ENCODE measurements around the gene VEGFA.

VEGFA gene

GRCh38 chr6:43739642-43740091 is 30.3 kb upstream of the VEGFA start:
- no peak for DNase-seq

GRCh38 chr6:43740321-43740960 is 29.6 kb upstream of the VEGFA start:
- DNase-seq: no peak

DNA sequence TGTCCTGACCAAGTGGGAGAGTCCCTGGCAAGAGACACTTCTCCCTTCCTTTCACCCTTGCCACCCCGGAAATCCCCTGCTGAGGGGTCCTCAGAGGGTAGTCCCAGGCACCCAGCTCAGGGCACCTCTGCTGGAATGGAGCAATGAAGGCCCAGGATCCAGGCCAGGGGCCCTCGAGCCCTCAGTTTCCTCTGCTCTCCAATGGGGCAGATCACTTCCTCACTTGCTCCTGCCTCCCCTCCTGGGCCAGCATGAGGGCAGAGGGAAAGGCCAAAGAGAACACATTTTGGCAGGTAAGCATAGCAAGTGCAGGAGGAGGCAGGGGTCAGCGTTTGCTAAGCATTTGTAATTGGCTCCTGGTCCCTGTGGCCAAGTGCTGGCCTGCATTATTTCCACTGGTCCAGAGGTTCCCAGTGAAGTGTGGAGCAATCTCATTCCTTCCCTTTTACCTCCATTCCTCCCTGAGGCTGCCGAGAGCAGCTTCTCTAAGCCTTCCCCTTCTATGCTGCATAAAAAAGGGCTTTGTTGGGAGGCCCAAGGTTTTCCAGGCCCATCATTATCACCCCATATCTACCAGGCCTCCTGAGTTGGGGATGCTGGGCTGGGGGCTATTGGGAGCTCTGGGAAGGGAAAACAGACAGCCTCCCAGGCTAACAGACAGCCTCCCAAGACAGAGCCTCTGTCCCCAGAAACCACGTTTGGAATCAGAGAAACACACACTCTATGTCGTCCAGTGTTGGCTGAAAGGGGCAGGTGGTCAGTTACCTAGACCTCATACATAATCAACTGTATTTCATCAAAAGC is 28.8 kb upstream of the VEGFA start:
- DNase-seq: no peak

DNA sequence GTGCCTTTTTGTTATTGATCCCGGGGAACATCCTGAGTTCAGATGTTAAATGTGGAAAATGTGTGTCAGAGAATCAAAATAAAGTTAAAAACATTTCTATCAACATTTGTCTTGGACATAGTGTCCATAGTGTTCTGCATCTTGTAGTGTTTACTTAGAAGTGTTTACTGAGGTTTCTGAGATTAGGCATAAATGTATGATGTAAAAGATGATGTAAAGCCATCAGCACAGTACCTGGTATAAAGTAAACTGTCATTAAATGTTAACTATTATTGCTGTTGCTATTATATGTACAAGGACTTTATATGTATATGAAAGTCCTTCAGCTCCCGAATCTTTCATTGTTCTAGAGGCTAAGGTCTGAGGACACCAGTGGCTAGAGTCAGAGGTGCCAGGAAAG is 28.2 kb upstream of the VEGFA start:
- no peak for DNase-seq

DNA sequence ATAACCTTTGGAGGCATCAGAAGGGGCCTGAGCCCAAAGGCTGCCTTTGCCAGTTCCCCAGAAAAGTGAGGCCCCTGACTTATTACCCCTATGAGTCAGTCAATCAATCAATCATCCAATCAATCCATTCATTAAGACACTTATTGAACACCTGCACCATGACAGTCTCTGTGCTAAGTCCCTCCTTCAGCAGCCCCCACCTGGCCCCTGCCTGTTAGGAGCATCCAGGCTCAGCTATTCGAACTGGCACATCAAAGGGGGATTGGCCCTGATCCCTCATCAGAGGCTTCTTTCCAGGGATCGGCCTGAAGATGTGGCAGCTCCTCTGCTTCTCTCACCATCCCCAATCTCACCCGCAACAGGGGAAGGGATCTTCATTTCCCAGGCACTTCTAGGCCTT is 27.7 kb upstream of the VEGFA start:
- no peak for DNase-seq

- no peak for DNase-seq
These were observed 26.9 kb upstream of the VEGFA start for GRCh38 chr6:43742931-43743632.

GRCh38 chr6:43743682-43744381 is 26.2 kb upstream of the VEGFA start:
- no peak for DNase-seq

- DNase-seq: no peak
These were observed 25.5 kb upstream of the VEGFA start for GRCh38 chr6:43744491-43744890.

- no peak for DNase-seq
These were observed 24.9 kb upstream of the VEGFA start for GRCh38 chr6:43744931-43745727.

DNA sequence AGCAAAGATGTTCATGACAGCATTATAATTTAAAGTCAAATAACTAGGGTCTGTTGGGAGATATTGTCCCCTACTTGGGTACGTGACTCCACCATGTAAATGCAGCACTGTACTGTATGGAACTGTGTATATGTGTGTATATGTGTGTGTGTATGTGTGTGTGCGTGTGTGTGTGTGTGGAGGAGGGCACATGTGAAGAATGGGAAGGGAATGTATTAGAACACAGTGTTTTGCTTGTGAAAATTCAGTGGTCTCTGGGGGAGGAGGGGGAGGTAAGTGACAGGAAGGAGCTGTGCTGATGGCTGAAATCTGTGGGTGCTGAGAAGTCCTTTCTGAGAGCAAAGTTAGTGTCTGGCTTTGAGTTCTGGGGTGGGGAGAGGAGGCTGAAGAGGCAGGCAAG is 23.9 kb upstream of the VEGFA start:
- no peak for DNase-seq

DNA sequence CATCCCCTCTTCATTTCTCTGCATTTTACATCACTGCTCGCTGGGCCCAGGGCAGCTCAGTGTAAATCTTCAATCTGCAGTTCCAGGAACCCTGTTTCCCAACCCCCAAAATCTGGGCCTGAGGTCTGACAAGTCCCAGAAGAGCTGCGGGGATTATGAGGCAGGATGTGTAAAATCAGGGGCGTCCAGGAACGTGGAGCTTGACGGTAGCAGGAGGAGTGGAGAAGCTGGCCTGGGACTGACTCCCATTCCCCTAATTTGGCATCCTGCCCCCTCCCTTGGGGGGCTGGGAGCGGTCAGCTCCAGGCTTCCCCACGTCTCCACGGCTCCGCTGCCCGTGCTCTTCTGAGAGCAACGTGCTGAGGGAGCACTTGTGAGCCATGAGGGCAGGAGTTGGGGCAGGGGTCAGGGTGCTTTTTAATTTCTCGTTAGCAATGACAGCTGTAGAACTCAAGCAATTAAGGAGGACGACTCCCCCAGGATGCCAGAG is 23.4 kb upstream of the VEGFA start:
- no peak for DNase-seq

DNA sequence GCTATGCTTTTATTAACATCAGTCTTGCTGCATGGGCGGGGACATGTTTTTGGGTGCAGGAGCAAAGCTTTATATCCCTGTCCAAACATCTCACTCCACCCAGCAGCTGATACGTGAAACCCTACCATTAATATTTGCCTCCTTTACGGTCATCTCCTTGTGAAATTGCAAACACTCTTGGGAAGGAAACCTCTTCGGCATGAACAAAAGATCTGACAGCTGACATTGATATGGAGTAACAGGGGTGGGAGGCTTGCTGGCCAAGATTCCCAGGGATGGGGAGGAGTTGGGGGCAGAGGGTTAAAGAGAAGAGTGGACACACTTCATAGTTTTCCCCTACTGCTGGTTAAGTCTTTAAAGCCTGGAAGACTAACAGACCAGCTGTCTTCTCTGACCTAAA is 22.2 kb upstream of the VEGFA start:
- DNase-seq: no peak

DNA sequence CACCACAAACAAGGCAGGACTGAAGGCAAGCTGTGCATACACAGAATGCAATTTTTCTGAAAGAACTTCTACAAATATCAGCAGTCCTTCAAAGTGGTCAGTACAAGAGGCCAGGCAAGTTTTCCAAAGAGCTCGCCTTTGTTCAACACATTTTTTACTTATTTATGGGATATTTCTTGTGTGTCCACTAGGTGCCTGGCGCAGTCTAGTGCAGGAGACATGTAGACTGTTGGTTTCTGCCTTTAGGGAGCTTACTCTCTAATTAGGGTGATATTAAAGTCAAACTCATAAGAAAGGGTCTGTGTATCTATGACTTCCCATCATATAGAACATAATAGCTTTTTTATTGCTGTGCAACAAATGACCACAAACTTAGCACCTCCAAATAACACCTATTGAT is 21.2 kb upstream of the VEGFA start:
- DNase-seq: no peak

DNA sequence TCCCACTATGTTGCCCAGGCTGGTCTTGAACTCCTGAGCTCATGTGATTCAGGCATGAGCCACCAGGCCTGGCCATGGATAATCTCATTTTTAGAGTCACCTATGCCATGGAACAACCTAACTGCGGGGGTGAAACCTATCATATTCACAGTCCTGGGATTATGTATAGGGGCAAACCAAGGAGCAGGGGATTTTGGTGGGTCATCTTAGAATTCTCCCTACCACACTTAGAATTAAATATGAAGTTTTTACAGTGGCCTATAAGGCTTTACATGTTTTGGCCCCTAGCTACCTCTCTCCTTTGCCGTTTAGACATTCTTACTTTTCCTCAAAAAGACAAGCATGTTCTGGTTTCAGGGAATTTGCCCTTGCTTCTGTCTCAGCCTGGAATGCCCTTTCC is 20.6 kb upstream of the VEGFA start:
- no peak for DNase-seq

DNA sequence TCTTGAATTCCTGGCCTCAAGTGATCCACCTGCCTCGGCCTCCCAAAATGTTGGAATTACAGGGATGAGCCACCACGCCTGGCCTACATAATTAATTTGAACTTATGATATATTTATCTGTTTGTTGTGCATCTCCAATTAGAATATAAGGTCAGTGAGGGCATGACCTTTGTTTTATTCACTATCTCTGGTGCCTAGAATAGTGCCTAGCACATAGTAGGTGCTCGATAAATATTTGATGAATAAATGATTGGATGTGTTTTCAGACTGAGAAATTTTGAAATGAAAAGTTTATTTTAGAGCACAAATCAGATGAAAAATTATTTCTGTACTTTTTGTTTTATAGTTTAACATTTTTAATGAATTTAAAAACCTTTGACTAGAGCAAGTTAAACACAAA is 19.4 kb upstream of the VEGFA start:
- no peak for DNase-seq

DNA sequence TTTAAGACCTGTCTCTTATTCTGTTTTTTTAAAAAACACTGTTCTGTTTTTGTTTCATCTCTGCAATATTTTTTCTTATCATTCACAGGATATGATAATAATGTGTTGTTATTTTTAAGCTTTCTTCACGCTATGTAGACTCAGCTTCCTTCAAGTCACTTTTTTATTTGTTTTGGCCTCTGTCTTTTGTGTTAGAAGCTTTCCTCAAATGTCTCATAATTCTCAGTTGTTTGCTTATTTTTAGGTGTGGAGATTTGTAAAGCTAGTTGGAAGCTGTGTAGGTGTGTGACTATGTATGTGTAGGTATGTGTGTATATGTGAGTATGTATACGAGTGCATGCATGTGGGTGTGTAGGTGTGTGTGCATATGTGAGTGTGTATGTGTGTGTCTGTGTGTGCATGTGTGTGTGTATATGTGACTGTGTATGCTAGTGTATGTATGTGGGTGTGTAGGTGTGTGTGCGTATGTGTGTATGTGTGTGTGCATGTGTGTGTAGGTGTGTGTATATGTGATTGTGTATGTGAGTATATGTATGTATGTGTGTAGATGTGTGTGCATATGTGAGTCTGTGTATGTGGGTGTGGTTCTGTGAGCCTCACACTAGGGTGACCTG is 16.3 kb upstream of the VEGFA start:
- no peak for DNase-seq

DNA sequence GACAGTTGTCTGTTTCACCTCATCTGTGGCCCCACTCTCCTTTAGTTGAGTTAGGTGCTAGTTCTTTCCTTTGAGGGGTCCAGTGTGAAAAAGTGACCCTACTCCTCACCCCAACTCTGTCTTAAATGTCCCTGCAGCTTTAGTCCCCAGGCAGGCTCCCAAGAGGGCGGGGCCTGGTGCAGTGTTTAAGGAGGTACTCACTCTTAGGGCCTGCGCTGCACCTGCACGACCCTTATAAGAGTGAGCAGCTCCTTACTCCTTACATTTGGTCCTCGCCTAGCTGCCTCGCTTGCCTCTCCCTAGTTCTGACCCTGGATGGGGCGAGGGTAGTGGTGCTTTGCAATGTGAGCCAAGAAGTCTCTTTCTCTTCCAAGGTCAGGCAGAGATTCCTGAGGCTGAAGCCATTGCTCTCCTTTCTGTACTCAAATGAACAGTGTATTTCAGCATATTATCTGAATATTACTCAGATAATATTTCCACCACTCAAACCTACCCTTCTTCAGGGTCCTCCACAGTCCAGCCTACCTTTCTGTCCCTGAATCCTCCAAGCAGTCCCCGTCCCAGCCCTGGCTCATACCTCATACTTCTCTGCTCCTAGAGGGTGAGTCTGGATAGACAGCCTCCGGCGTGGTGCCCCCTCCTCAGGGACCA is 11.9 kb upstream of the VEGFA start:
- DNase-seq: no peak

DNA sequence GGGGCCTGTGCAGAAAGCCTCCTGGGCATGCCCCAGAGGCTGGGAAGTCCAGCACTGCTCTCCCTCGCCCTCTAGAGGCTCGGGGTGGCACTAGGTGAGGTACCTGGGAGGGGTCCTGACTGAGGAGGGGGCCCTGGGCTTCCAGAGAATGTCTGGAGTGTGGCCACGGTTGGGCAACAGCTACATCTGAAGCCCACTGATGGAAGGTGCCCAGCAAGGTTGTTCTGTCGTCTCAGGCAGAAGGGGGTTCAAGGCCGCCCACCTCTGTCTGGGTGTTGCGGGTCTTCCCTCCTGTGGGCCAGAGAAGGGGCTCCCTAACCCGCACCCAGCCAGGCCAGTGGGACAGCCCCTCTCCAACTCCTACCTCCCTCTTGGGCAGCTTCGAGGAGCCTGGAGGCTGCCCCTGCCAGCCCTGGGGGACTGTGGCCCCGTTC is 11.4 kb upstream of the VEGFA start:
- no peak for DNase-seq

DNA sequence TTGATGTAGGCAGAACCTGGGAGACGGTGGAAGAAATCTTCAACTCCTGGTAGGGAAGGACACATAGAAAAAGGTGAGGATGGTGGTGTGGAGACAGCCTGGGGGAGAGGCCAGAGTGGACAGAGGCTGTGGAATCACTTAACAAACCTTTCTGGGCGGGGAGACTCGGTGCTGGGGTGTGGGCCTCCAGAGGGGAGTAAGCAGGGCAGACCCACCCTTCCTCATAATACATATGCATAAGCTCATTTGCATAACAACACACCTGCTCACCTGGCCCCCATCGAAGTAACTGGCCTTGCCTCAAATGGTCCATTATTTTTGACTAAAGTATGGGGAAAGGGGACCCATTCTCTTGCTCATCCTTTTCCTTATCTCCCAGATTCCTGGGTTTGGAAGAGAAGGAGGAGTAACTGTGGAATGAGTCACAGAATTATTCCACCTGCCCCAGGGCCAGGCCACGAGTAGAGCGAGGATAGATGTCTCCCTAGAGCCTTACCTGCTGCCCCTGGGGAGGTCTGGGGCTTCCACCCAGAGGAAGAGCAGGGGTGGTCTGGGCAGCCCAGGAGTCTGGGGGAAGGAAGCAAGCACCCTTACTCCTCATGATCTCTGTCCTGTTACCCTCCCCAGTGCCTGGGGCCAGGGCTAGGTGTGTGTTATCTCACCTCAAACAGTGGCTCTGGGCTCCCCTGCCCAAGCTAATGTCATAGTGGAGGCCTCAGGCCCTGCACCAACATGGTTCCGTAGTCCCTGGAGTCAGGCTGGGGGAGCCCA is 10.7 kb upstream of the VEGFA start:
- DNase-seq: no peak

DNA sequence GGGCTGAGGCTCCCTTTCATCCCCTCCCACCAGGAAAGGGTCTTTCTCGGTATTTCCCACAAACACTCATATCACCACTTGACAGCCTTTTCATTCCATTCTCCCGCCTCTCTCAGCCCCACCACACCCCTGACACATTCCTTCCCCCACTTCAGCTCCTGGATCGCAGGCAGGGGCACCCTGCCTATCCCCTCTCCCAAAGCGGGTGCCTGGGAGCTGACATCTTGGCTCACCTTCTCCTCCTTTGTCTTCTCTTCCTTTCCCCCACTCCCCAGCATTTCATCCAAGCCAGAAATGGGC is 10.2 kb upstream of the VEGFA start:
- no peak for DNase-seq
